ENCODE results near the gene TMEM131. TPM values are rescaled to one million over a fixed set of nuclear protein-coding genes. Genes with fewer than 3 reads are reported as not detected.

Gene TMEM131
- total RNA-seq, 1 experiment from 2014 or later = 21.9 TPM

DNA sequence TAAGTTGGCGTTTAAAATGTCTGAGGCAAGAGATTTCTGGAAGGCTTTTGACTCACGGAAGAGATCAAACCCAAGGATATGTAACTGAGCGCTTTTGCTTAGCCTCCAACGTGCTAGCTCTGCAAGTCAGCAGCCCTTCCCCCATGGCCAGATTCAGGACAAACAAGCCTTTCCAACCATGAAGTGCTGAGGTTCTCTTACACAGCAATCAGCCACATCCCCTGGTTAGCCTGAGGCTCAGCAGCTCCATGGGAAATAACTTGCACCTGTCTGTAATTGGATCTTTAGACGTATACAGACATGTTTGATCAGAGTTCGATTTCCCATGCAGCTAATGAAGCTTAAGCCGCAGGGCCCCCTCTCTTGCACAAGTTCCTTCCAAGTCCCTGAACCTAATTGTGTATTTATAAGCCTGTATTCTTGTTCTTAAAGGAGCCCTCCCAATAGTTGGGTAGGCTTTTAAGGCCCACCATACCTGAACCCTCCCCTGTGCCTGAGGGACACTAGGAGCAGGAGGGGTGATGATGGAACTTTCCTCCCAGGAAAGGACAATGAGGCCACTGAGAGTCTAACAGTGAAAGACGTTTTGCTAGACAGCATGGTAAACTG lies 2.1 kb upstream of the TMEM131 start (continued):
- TF ChIP-seq, protein P1, sequence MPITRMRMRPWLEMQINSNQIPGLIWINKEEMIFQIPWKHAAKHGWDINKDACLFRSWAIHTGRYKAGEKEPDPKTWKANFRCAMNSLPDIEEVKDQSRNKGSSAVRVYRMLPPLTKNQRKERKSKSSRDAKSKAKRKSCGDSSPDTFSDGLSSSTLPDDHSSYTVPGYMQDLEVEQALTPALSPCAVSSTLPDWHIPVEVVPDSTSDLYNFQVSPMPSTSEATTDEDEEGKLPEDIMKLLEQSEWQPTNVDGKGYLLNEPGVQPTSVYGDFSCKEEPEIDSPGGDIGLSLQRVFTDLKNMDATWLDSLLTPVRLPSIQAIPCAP (CRISPR knock-in tag; IDR thresholded peaks at IDR 0.05) = no peak
- TF ChIP-seq ZNF219 (CRISPR knock-in tag; IDR thresholded peaks at IDR 0.05; ENCODE audit: borderline replicate concordance) (no peak), ZBTB21 (CRISPR knock-in tag; IDR thresholded peaks at IDR 0.05; ENCODE audit: borderline replicate concordance) (no peak)
- TF ChIP-seq, protein P2, sequence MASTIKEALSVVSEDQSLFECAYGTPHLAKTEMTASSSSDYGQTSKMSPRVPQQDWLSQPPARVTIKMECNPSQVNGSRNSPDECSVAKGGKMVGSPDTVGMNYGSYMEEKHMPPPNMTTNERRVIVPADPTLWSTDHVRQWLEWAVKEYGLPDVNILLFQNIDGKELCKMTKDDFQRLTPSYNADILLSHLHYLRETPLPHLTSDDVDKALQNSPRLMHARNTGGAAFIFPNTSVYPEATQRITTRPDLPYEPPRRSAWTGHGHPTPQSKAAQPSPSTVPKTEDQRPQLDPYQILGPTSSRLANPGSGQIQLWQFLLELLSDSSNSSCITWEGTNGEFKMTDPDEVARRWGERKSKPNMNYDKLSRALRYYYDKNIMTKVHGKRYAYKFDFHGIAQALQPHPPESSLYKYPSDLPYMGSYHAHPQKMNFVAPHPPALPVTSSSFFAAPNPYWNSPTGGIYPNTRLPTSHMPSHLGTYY (CRISPR knock-in tag; IDR thresholded peaks at IDR 0.05) = no peak

DNA sequence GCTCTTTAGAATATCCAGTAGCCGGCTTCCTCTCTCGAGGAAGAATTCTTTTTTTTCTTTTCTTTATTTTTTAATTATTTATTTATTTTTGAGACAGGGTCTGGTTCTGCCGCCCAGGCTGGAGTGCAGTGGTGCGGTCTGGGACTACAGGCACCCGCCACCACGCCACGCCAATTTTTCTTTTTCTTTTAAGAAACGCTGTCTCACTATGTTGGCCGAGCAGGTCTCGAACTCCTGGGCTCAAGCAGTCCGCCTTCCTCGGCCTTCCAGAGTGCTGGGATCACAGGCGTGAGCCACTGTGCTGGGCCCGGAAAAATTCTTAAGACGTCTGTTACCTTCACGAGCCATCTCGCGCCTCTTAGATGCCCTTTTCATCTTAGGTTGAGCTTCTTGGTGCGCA lies 931 bp upstream of the TMEM131 start:
- 0 out of 2 replicates have a peak overlapping the region, but pooled peaks have one; percentile 70 for H3K27ac Mint-ChIP-seq
- H3K9me3 Mint-ChIP-seq = no peaks in the 10 kb centered on the region
- no peak for ATAC-seq
- TF ChIP-seq SOX15 (CRISPR knock-in tag; IDR thresholded peaks at IDR 0.05) (no peak), ZNF317 (CRISPR knock-in tag; IDR thresholded peaks at IDR 0.05; ENCODE audit: borderline replicate concordance, low read depth) (no peak), JUN (CRISPR knock-in tag; IDR thresholded peaks at IDR 0.05) (no peak), EMX1 (CRISPR knock-in tag; IDR thresholded peaks at IDR 0.05) (no peak)
- TF ChIP-seq, protein P3, sequence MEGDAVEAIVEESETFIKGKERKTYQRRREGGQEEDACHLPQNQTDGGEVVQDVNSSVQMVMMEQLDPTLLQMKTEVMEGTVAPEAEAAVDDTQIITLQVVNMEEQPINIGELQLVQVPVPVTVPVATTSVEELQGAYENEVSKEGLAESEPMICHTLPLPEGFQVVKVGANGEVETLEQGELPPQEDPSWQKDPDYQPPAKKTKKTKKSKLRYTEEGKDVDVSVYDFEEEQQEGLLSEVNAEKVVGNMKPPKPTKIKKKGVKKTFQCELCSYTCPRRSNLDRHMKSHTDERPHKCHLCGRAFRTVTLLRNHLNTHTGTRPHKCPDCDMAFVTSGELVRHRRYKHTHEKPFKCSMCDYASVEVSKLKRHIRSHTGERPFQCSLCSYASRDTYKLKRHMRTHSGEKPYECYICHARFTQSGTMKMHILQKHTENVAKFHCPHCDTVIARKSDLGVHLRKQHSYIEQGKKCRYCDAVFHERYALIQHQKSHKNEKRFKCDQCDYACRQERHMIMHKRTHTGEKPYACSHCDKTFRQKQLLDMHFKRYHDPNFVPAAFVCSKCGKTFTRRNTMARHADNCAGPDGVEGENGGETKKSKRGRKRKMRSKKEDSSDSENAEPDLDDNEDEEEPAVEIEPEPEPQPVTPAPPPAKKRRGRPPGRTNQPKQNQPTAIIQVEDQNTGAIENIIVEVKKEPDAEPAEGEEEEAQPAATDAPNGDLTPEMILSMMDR (IDR thresholded peaks at IDR 0.05) = no peak
- TF ChIP-seq, protein P4, sequence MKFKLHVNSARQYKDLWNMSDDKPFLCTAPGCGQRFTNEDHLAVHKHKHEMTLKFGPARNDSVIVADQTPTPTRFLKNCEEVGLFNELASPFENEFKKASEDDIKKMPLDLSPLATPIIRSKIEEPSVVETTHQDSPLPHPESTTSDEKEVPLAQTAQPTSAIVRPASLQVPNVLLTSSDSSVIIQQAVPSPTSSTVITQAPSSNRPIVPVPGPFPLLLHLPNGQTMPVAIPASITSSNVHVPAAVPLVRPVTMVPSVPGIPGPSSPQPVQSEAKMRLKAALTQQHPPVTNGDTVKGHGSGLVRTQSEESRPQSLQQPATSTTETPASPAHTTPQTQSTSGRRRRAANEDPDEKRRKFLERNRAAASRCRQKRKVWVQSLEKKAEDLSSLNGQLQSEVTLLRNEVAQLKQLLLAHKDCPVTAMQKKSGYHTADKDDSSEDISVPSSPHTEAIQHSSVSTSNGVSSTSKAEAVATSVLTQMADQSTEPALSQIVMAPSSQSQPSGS (CRISPR knock-in tag; IDR thresholded peaks at IDR 0.05; ENCODE audit: borderline replicate concordance, low read depth) = no peak
- TF ChIP-seq, protein P5, sequence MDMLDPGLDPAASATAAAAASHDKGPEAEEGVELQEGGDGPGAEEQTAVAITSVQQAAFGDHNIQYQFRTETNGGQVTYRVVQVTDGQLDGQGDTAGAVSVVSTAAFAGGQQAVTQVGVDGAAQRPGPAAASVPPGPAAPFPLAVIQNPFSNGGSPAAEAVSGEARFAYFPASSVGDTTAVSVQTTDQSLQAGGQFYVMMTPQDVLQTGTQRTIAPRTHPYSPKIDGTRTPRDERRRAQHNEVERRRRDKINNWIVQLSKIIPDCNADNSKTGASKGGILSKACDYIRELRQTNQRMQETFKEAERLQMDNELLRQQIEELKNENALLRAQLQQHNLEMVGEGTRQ (CRISPR knock-in tag; IDR thresholded peaks at IDR 0.05) = no peak
- ChIA-PET POLR2A (interaction anchor here (1.0 kb wide), 1 partner anchor 40 kb away, joined by 3 read pairs; no protein-coding TSS in a partner anchor), CTCF (interaction anchor here (1.1 kb wide), 1 partner anchor 179 kb away, joined by 3 read pairs; no protein-coding TSS in a partner anchor)
- DNase-seq (ENCODE audit: low spot score) = no peak
- no peaks in the 10 kb centered on the region for H3K36me3 Mint-ChIP-seq
- peaks cover 30% of the 10 kb centered on the region for H3K4me1 Mint-ChIP-seq
- H3K27me3 Mint-ChIP-seq (ENCODE audit: low read depth) = peaks cover 3% of the 10 kb centered on the region; the same call in 1 of the 2 replicates
- H3K4me3 Mint-ChIP-seq = peak overlapping the region; percentile 79

DNA sequence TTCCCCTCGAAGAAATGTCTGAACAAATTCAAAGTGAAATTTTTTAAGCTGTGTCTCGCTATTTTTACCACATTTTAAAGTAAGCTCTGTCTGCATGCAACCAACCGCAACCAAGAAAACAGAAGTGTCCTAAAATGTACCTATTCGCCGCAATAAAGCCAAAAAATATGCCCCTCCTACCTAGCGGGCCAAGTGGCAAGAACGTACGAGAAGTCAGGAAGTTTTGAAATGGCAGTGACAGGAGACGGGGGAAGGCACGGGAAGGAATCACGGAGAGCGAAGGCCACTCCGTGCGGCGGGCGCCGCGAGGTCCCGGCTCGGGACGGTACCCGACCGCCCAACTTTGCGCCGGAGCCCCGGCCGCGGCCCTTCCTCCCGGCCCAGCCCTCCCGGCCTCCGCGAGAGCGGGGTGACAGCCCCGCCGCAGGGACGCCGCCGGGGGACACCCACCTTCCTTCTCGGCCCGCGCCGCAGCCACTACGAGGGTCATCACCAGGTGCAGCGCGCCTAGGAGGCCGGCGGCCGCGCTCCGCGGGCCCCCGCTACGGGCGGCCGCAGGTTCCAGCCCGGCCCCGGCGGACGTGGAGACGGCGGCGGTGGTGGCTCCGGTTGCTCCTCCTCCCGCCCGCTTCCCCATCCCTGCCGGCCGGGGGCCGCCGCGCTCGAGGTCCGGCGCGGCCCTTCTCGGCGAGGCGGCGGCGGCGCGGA lies 568 bp downstream of the TMEM131 start:
- Mint-ChIP-seq H3K36me3 (no peaks in the 10 kb centered on the region), H3K27me3 (ENCODE audit: low read depth) (peaks cover 3% of the 10 kb centered on the region; the same call in 1 of the 2 replicates), H3K9me3 (no peaks in the 10 kb centered on the region), H3K4me1 (peaks cover 37% of the 10 kb centered on the region), H3K4me3 (peak overlapping the region; percentile 94), H3K27ac (peak overlapping the region; percentile 41)
- ATAC-seq = peak; percentile 45
- TF ChIP-seq KAT7 (CRISPR knock-in tag; IDR thresholded peaks at IDR 0.05; ENCODE audit: borderline replicate concordance) (0 out of 2 replicates have a peak, but pooled peaks have one; percentile 93), ZNF219 (CRISPR knock-in tag; IDR thresholded peaks at IDR 0.05; ENCODE audit: borderline replicate concordance) (no peak), OVOL2 (CRISPR knock-in tag; IDR thresholded peaks at IDR 0.05; ENCODE audit: borderline replicate concordance) (no peak), ZBTB21 (CRISPR knock-in tag; IDR thresholded peaks at IDR 0.05; ENCODE audit: borderline replicate concordance) (no peak), JUN (CRISPR knock-in tag; IDR thresholded peaks at IDR 0.05) (peak; percentile 63; the same call in 1 of the 2 replicates), RELA (CRISPR knock-in tag; IDR thresholded peaks at IDR 0.05; ENCODE audit: borderline replicate concordance) (no peak)
- TF ChIP-seq, protein P6, sequence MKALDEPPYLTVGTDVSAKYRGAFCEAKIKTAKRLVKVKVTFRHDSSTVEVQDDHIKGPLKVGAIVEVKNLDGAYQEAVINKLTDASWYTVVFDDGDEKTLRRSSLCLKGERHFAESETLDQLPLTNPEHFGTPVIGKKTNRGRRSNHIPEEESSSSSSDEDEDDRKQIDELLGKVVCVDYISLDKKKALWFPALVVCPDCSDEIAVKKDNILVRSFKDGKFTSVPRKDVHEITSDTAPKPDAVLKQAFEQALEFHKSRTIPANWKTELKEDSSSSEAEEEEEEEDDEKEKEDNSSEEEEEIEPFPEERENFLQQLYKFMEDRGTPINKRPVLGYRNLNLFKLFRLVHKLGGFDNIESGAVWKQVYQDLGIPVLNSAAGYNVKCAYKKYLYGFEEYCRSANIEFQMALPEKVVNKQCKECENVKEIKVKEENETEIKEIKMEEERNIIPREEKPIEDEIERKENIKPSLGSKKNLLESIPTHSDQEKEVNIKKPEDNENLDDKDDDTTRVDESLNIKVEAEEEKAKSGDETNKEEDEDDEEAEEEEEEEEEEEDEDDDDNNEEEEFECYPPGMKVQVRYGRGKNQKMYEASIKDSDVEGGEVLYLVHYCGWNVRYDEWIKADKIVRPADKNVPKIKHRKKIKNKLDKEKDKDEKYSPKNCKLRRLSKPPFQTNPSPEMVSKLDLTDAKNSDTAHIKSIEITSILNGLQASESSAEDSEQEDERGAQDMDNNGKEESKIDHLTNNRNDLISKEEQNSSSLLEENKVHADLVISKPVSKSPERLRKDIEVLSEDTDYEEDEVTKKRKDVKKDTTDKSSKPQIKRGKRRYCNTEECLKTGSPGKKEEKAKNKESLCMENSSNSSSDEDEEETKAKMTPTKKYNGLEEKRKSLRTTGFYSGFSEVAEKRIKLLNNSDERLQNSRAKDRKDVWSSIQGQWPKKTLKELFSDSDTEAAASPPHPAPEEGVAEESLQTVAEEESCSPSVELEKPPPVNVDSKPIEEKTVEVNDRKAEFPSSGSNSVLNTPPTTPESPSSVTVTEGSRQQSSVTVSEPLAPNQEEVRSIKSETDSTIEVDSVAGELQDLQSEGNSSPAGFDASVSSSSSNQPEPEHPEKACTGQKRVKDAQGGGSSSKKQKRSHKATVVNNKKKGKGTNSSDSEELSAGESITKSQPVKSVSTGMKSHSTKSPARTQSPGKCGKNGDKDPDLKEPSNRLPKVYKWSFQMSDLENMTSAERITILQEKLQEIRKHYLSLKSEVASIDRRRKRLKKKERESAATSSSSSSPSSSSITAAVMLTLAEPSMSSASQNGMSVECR (CRISPR knock-in tag; IDR thresholded peaks at IDR 0.05; ENCODE audit: borderline replicate concordance) = no peak
- DNase-seq (ENCODE audit: low spot score) = peak; percentile 55
- ChIA-PET CTCF (no interaction called here), POLR2A (interaction anchor here (0.7 kb wide), 1 partner anchor 38 kb away, joined by 3 read pairs; no protein-coding TSS in a partner anchor)

Data from WTC11 (cell line).